22Rv1 (cell line): ENCODE results near the gene PLXNB2.
A peak's percentile ranks its signal among the peaks of the same experiment; 100 is the strongest.
"Not testable (repeated sequence)": the region's sequence is repeated elsewhere in the genome, so short reads cannot be mapped to it uniquely, and the experiment has no call there.

Source experiments
- H3K27ac ChIP-seq: fragments of 450-650 bp; 2 replicates; pipeline ENCODE4 v1.5.1; 2017
- CTCF ChIP-seq: fragments of 450-650 bp; IDR thresholded peaks from 2 replicates; pipeline ENCODE4 v1.5.1; 2017; ENCODE audit warnings: mild to moderate bottlenecking
- ZFX ChIP-seq: fragments of 450-650 bp; IDR thresholded peaks from 2 replicates; pipeline ENCODE4 v1.6.1; 2017; ENCODE audit warnings: antibody characterized with exemption, borderline replicate concordance

PLXNB2 gene

GRCh38 chr22:50337262-50338041, 30.0 kb upstream of the PLXNB2 start:
- TF ChIP-seq CTCF (no peak), ZFX (no peak)
- H3K27ac ChIP-seq: peak overlapping the region; percentile 33; the same call in 1 of the 2 replicates

- H3K27ac ChIP-seq: not testable (repeated sequence)
These were observed 27.0 kb upstream of the PLXNB2 start for GRCh38 chr22:50334433-50334832.

- TF ChIP-seq CTCF: no peak
- H3K27ac ChIP-seq: peak overlapping the region; percentile 97
These were observed 21.8 kb upstream of the PLXNB2 start for GRCh38 chr22:50329236-50329635.

GRCh38 chr22:50327711-50328019, 20.2 kb upstream of the PLXNB2 start:
- TF ChIP-seq ZFX (no peak), CTCF (no peak)

GRCh38 chr22:50326956-50327710, 19.7 kb upstream of the PLXNB2 start, which contains the start of gene DENND6B:
Gene DENND6B, minus strand, starts transcription at chr22:50327012. Its CDS starts 24 bp downstream, at chr22:50326988.
- TF ChIP-seq CTCF (peak; percentile 96), ZFX (no peak)
- H3K27ac ChIP-seq: peak within 1 kb of the TSS; percentile 97

More at GRCh38 chr22:50327711-50328019, 20.2 kb upstream of the PLXNB2 start:
- H3K27ac ChIP-seq: peak overlapping the region; percentile 97

- TF ChIP-seq ZFX (no peak), CTCF (no peak)
- H3K27ac ChIP-seq: peak overlapping the region; percentile 97
These were observed 18.9 kb upstream of the PLXNB2 start for GRCh38 chr22:50326225-50326955.

- H3K27ac ChIP-seq: no peak overlapping the region; the same call in 1 of the 2 replicates
These were observed 18.2 kb upstream of the PLXNB2 start for GRCh38 chr22:50325444-50326224.

More at GRCh38 chr22:50325444-50326224, 18.2 kb upstream of the PLXNB2 start:
- TF ChIP-seq CTCF (no peak), ZFX (no peak)
